Parathyroid adenoma (tissue), 2 donors: ENCODE measurements around the gene MYO1B.

ENCODE experiments used
- H2AFZ ChIP-seq: fragments of 300-600 bp; sonication (generic); one replicate; pipeline ENCODE4 v1.7.0; 2017; ENCODE audit warnings: antibody characterized with exemption, mild to moderate bottlenecking
- H3K27ac ChIP-seq: fragments of 300-600 bp; sonication (generic); one replicate; pipeline ENCODE4 v1.7.0; 2017
- H3K27me3 ChIP-seq: fragments of 300-600 bp; sonication (generic); one replicate; pipeline ENCODE4 v1.7.0; 2017; ENCODE audit warnings: low read length; ENCODE audit not compliant: control insufficient read depth, insufficient read depth
- H3K36me3 ChIP-seq: fragments of 300-600 bp; sonication (generic); one replicate; pipeline ENCODE4 v1.7.0; 2017; ENCODE audit warnings: low read length; ENCODE audit not compliant: control insufficient read depth, insufficient read depth
- H3K4me1 ChIP-seq: fragments of 300-600 bp; sonication (generic); one replicate; pipeline ENCODE4 v1.7.0; 2017; ENCODE audit warnings: control low read depth
- H3K4me2 ChIP-seq: fragments of 300-600 bp; sonication (generic); one replicate; pipeline ENCODE4 v1.7.0; 2017; ENCODE audit warnings: low read length
- H3K4me3 ChIP-seq: fragments of 300-600 bp; sonication (generic); one replicate; pipeline ENCODE4 v1.7.0; 2017; ENCODE audit warnings: low read depth, low read length
- H3K79me2 ChIP-seq: fragments of 300-600 bp; sonication (generic); one replicate; pipeline ENCODE4 v1.7.0; 2017; ENCODE audit warnings: control low read depth
- H3K9ac ChIP-seq: fragments of 300-600 bp; sonication (generic); one replicate; pipeline ENCODE4 v1.7.0; 2017; ENCODE audit warnings: mild to moderate bottlenecking
- H3K9me3 ChIP-seq: fragments of 300-600 bp; sonication (generic); one replicate; pipeline ENCODE4 v1.7.0; 2017; ENCODE audit warnings: low read length; ENCODE audit not compliant: control insufficient read depth
- CTCF ChIP-seq: fragments of 300-600 bp; sonication (generic); IDR thresholded peaks from one replicate; pipeline ENCODE4 v1.7.0; 2017; ENCODE audit warnings: antibody characterized with exemption, mild to moderate bottlenecking
- donor health status: primary hyperparathyroidism.

MYO1B gene

GRCh38 chr2:191379375-191379774 is 134.2 kb downstream of the MYO1B start:
- H3K27ac ChIP-seq: no peak overlapping the region
- H3K4me1 ChIP-seq: peaks cover 4% of the 10 kb centered on the region
- no peaks in the 10 kb centered on the region for H3K27me3 ChIP-seq
- no peaks in the 10 kb centered on the region for H3K79me2 ChIP-seq
- H2AFZ ChIP-seq: no peak overlapping the region
- no peaks in the 10 kb centered on the region for H3K36me3 ChIP-seq
- H3K4me2 ChIP-seq: no peak overlapping the region
- H3K9ac ChIP-seq: no peak overlapping the region
- no peak for TF ChIP-seq CTCF
- no peaks in the 10 kb centered on the region for H3K9me3 ChIP-seq
- no peak overlapping the region for H3K4me3 ChIP-seq

- Histone ChIP-seq H3K4me3 (no peak overlapping the region), H3K36me3 (no peaks in the 10 kb centered on the region), H3K27me3 (no peaks in the 10 kb centered on the region), H3K9me3 (no peaks in the 10 kb centered on the region), H2AFZ (no peak overlapping the region), H3K4me2 (no peak overlapping the region), H3K27ac (no peak overlapping the region), H3K4me1 (peaks cover 2% of the 10 kb centered on the region), H3K9ac (no peak overlapping the region), H3K79me2 (no peaks in the 10 kb centered on the region)
- TF ChIP-seq CTCF: no peak
Measured at GRCh38 chr2:191382801-191383200, 137.6 kb downstream of the MYO1B start.

- no peak overlapping the region for H3K4me3 ChIP-seq
- H3K4me1 ChIP-seq: no peaks in the 10 kb centered on the region
- H2AFZ ChIP-seq: no peak overlapping the region
- H3K9me3 ChIP-seq: no peaks in the 10 kb centered on the region
- no peak overlapping the region for H3K27ac ChIP-seq
- H3K36me3 ChIP-seq: no peaks in the 10 kb centered on the region
- no peak overlapping the region for H3K9ac ChIP-seq
- H3K4me2 ChIP-seq: no peak overlapping the region
- no peaks in the 10 kb centered on the region for H3K27me3 ChIP-seq
- no peak for TF ChIP-seq CTCF
- no peaks in the 10 kb centered on the region for H3K79me2 ChIP-seq
Measured at GRCh38 chr2:191383486-191383885, 138.3 kb downstream of the MYO1B start.

GRCh38 chr2:191384829-191385228 is 139.6 kb downstream of the MYO1B start:
- no peaks in the 10 kb centered on the region for H3K36me3 ChIP-seq
- no peak overlapping the region for H3K4me3 ChIP-seq
- H3K79me2 ChIP-seq: no peaks in the 10 kb centered on the region
- no peak overlapping the region for H3K27ac ChIP-seq
- no peak overlapping the region for H3K4me2 ChIP-seq
- no peaks in the 10 kb centered on the region for H3K4me1 ChIP-seq
- TF ChIP-seq CTCF: no peak
- H2AFZ ChIP-seq: no peak overlapping the region
- H3K9ac ChIP-seq: no peak overlapping the region
- no peaks in the 10 kb centered on the region for H3K27me3 ChIP-seq
- H3K9me3 ChIP-seq: no peaks in the 10 kb centered on the region

- Histone ChIP-seq H3K9me3 (no peaks in the 10 kb centered on the region), H3K9ac (no peak overlapping the region), H3K36me3 (no peaks in the 10 kb centered on the region), H3K4me3 (no peak overlapping the region), H3K79me2 (no peaks in the 10 kb centered on the region), H3K4me1 (no peaks in the 10 kb centered on the region), H3K27ac (no peak overlapping the region), H2AFZ (no peak overlapping the region), H3K4me2 (no peak overlapping the region), H3K27me3 (no peaks in the 10 kb centered on the region)
- no peak for TF ChIP-seq CTCF
Measured at GRCh38 chr2:191385416-191386160, 140.4 kb downstream of the MYO1B start.
